H1 (cell line): ENCODE measurements around the gene SLC38A10. TPM values are rescaled to one million over a fixed set of nuclear protein-coding genes. Genes with fewer than 3 reads are reported as not detected.

ENCODE experiments used
- CTCF ChIA-PET: fragments of 300-600 bp; sonication (Branson Sonifier 250); formaldehyde crosslinking; loops from one replicate; lab custom pipeline; 2021; ENCODE audit not compliant: partially characterized antibody; lab: Charles Lee
- POLR2A ChIA-PET: fragments of 300-600 bp; sonication (Branson Sonifier 250); formaldehyde crosslinking; loops from one replicate; lab custom pipeline; 2021; ENCODE audit warnings: inconsistent platforms; ENCODE audit not compliant: partially characterized antibody; lab: Charles Lee
- DNase-seq, 2 experiments: peaks; one replicate each; pipeline versions ENCODE4 v3.0.0 to v3.0.0-alpha.2; 2010 to 2022; ENCODE audit warnings: low spot score in 2 of 2, low read depth in 1 of 2, mixed read lengths in 1 of 2
- FAIRE-seq: peaks from 2 replicates; lab custom pipeline; 2011; peaks lifted over from hg19 to GRCh38; lab: Jason Lieb, UNC
- H2AFZ ChIP-seq: 2 replicates; pipeline ENCODE4 v1.8.1; 2012; ENCODE audit warnings: low read length, inconsistent platforms
- H2AK5ac ChIP-seq: 2 replicates; pipeline ENCODE4 v1.6.1; 2013; ENCODE audit warnings: low read depth, low read length
- H2BK120ac ChIP-seq: replicated peaks from 2 replicates; pipeline ENCODE3; 2013; ENCODE audit warnings: low read depth, low read length, inconsistent platforms
- H2BK12ac ChIP-seq: 2 replicates; pipeline ENCODE4 v1.6.1; 2013; ENCODE audit warnings: low read depth, low read length
- H2BK15ac ChIP-seq: 2 replicates; pipeline ENCODE4 v1.6.1; 2013; ENCODE audit warnings: low read length
- H2BK20ac ChIP-seq: 2 replicates; pipeline ENCODE4 v1.6.1; 2013; ENCODE audit warnings: low read length
- H2BK5ac ChIP-seq: 2 replicates; pipeline ENCODE4 v1.6.1; 2013; ENCODE audit warnings: low read depth, low read length
- H3K14ac ChIP-seq: 2 replicates; pipeline ENCODE4 v1.6.1; 2013; ENCODE audit warnings: inconsistent platforms; ENCODE audit not compliant: insufficient read length
- H3K18ac ChIP-seq: 2 replicates; pipeline ENCODE4 v1.6.1; 2013; ENCODE audit warnings: low read length; ENCODE audit errors: extremely low read depth
- H3K23ac ChIP-seq: 2 replicates; pipeline ENCODE4 v1.6.1; 2013; ENCODE audit warnings: inconsistent platforms; ENCODE audit not compliant: insufficient read length
- H3K23me2 ChIP-seq: 2 replicates; pipeline ENCODE4 v1.6.1; 2013; ENCODE audit warnings: low read depth, low read length
- H3K27ac ChIP-seq: 2 replicates; pipeline ENCODE4 v1.6.1; 2011; ENCODE audit warnings: low read depth, low read length, inconsistent platforms
- H3K27me3 ChIP-seq, 4 experiments: replicated peaks in 1 of 4; 1 replicate in 1 of 4; 2 replicates in 3 of 4; pipeline versions ENCODE4 v1.6.1 to v1.8.1; 2011 to 2013; ENCODE audit warnings: low read length in 3 of 4, mild to moderate bottlenecking in 3 of 4, inconsistent platforms in 2 of 4, mixed read lengths in 2 of 4, moderate library complexity in 1 of 4; ENCODE audit not compliant: control insufficient read depth in 3 of 4, insufficient read depth in 3 of 4; ENCODE audit errors: extremely low read depth in 1 of 4
- H3K36me3 ChIP-seq, 4 experiments: 2 replicates each; pipeline versions ENCODE4 v1.6.1 to v1.8.1; 2011 to 2013; ENCODE audit warnings: mild to moderate bottlenecking in 4 of 4, low read length in 3 of 4, moderate library complexity in 2 of 4, control low read depth in 1 of 4, inconsistent platforms in 1 of 4; ENCODE audit not compliant: insufficient read depth in 4 of 4, control insufficient read depth in 2 of 4
- H3K4ac ChIP-seq: replicated peaks from 2 replicates; pipeline ENCODE3; 2013; ENCODE audit warnings: low read length, low read depth, mixed read lengths, inconsistent platforms; ENCODE audit not compliant: insufficient read length
- H3K4me1 ChIP-seq, 4 experiments: replicated peaks in 1 of 4; 1 replicate in 1 of 4; 2 replicates in 3 of 4; pipeline versions ENCODE4 v1.6.1 to v1.8.1; 2011 to 2013; ENCODE audit warnings: low read length in 3 of 4, inconsistent platforms in 2 of 4, mixed read lengths in 1 of 4; ENCODE audit not compliant: insufficient read depth in 4 of 4, control insufficient read depth in 3 of 4
- H3K4me2 ChIP-seq, 2 experiments: 2 replicates each; pipeline versions ENCODE4 v1.6.1 to v1.8.1; 2011 to 2013; ENCODE audit warnings: low read depth in 2 of 2, low read length in 2 of 2, control low read depth in 1 of 2, inconsistent platforms in 1 of 2, mild to moderate bottlenecking in 1 of 2; ENCODE audit not compliant: insufficient read depth in 1 of 2
- H3K4me3 ChIP-seq, 4 experiments: fragments of 200-600, 300-600 bp in 1 of 4; sonication (generic), shearing (Covaris generic), sonication (Bioruptor Twin) in 1 of 4; 2 replicates each; pipeline versions ENCODE4 v1.5.1 to v1.8.1; 2011 to 2016; ENCODE audit warnings: low read length in 4 of 4, low read depth in 3 of 4, control low read depth in 2 of 4, inconsistent platforms in 2 of 4, mild to moderate bottlenecking in 2 of 4, mixed read lengths in 1 of 4, moderate library complexity in 1 of 4; ENCODE audit not compliant: insufficient read depth in 2 of 4; ENCODE audit errors: extremely low read depth in 1 of 4
- H3K56ac ChIP-seq: replicated peaks from 2 replicates; pipeline ENCODE3; 2013; ENCODE audit warnings: low read depth, mild to moderate bottlenecking, mixed read lengths, low read length, inconsistent platforms; ENCODE audit not compliant: insufficient read length
- H3K79me1 ChIP-seq: 2 replicates; pipeline ENCODE4 v1.6.1; 2013; ENCODE audit warnings: low read depth, low read length, control low read depth
- H3K79me2 ChIP-seq, 2 experiments: 2 replicates each; pipeline versions ENCODE4 v1.6.1 to v1.8.1; 2012 to 2013; ENCODE audit warnings: low read length in 2 of 2, mild to moderate bottlenecking in 2 of 2, inconsistent platforms in 1 of 2; ENCODE audit not compliant: insufficient read depth in 2 of 2, control insufficient read depth in 1 of 2
- H3K9ac ChIP-seq, 4 experiments: replicated peaks in 1 of 4; 1 replicate in 1 of 4; 2 replicates in 3 of 4; pipeline versions ENCODE4 v1.6.1 to v1.8.1; 2011 to 2013; ENCODE audit warnings: low read depth in 3 of 4, low read length in 3 of 4, control low read depth in 2 of 4, mild to moderate bottlenecking in 2 of 4, moderate library complexity in 2 of 4, inconsistent platforms in 1 of 4; ENCODE audit errors: extremely low read depth in 1 of 4
- H3K9me3 ChIP-seq, 2 experiments: 2 replicates each; pipeline versions ENCODE4 v1.6.1 to v1.8.1; 2012 to 2013; ENCODE audit warnings: mild to moderate bottlenecking in 2 of 2, moderate library complexity in 2 of 2, control low read depth in 1 of 2, inconsistent platforms in 1 of 2, low read depth in 1 of 2, low read length in 1 of 2, mixed read lengths in 1 of 2; ENCODE audit not compliant: insufficient read depth in 2 of 2
- H4K20me1 ChIP-seq, 2 experiments: replicated peaks in 1 of 2; 2 replicates each; pipeline versions ENCODE3 to v1.8.1; 2011 to 2013; ENCODE audit warnings: inconsistent platforms in 2 of 2, low read length in 2 of 2, mild to moderate bottlenecking in 1 of 2; ENCODE audit not compliant: insufficient read depth in 2 of 2, control insufficient read depth in 1 of 2
- H4K5ac ChIP-seq: 2 replicates; pipeline ENCODE4 v1.6.1; 2013; ENCODE audit warnings: low read length, low read depth, mixed read lengths, inconsistent platforms; ENCODE audit not compliant: insufficient read length
- H4K8ac ChIP-seq: 2 replicates; pipeline ENCODE4 v1.8.0; 2013; ENCODE audit warnings: mild to moderate bottlenecking, moderate library complexity, low read length, inconsistent platforms; ENCODE audit not compliant: insufficient read depth; ENCODE audit errors: extremely low read depth
- H4K91ac ChIP-seq: replicated peaks from 2 replicates; pipeline ENCODE3; 2013; ENCODE audit warnings: low read length, mixed read lengths, inconsistent platforms; ENCODE audit not compliant: insufficient read length
- CREB1 ChIP-seq: IDR thresholded peaks from 2 replicates; pipeline ENCODE4 v1.6.1; 2012; ENCODE audit warnings: inconsistent platforms
- EP300 ChIP-seq, 2 experiments: IDR thresholded peaks; 1 replicate in 1 of 2; 2 replicates in 1 of 2; pipeline ENCODE4 v1.6.1; 2011 to 2012; ENCODE audit warnings: low read depth in 2 of 2, low read length in 2 of 2, mild to moderate bottlenecking in 2 of 2, borderline replicate concordance in 1 of 2, inconsistent platforms in 1 of 2, moderate library complexity in 1 of 2
- JUN ChIP-seq: IDR thresholded peaks from 2 replicates; pipeline ENCODE4 v1.6.1; 2011; ENCODE audit warnings: low read depth, mild to moderate bottlenecking, improper control_type of control experiment, low read length
- KDM4A ChIP-seq: IDR thresholded peaks from one replicate; pipeline ENCODE4 v1.7.1; 2012; ENCODE audit warnings: low read depth, mild to moderate bottlenecking, moderate library complexity, low read length, inconsistent platforms; ENCODE audit not compliant: severe bottlenecking
- POLR2A ChIP-seq, 2 experiments: IDR thresholded peaks; 1 replicate in 1 of 2; 2 replicates in 1 of 2; pipeline ENCODE4 v1.6.1; 2011; ENCODE audit warnings: low read depth in 2 of 2, low read length in 2 of 2, mild to moderate bottlenecking in 2 of 2; ENCODE audit errors: control extremely low read depth in 1 of 2
- RNF2 ChIP-seq: fragments of 200-900, 300-1000 bp; sonication (generic); IDR thresholded peaks from 2 replicates; pipeline ENCODE4 v1.7.1; 2016; ENCODE audit warnings: borderline replicate concordance, low read depth, mild to moderate bottlenecking, antibody characterized with exemption, low read length; ENCODE audit not compliant: poor library complexity, severe bottlenecking; ENCODE audit errors: missing control alignments
- RXRA ChIP-seq: IDR thresholded peaks from 2 replicates; pipeline ENCODE4 v1.6.1; 2011; ENCODE audit warnings: low read depth, mild to moderate bottlenecking, low read length, moderate library complexity; ENCODE audit not compliant: insufficient read depth
- SAP30 ChIP-seq: fragments of 300-600 bp; sonication (generic); IDR thresholded peaks from 2 replicates; pipeline ENCODE4 v1.7.1; 2012; ENCODE audit warnings: low read length, moderate library complexity, mild to moderate bottlenecking, inconsistent platforms; ENCODE audit not compliant: insufficient read depth, insufficient replicate concordance
- SIX5 ChIP-seq: IDR thresholded peaks from 2 replicates; pipeline ENCODE4 v1.6.1; 2011; ENCODE audit warnings: mild to moderate bottlenecking, low read depth, low read length
- TEAD4 ChIP-seq: IDR thresholded peaks from 2 replicates; pipeline ENCODE4 v1.6.1; 2012; ENCODE audit warnings: low read depth, low read length, inconsistent platforms, mixed read lengths
- WGBS, 2 experiments: shearing (Covaris generic) in 1 of 2; methylation state at CpG; one replicate each; pipeline versions ENCODE4 v1.1.6 to v1.1.7; 2013 to 2015; ENCODE audit warnings: low lambda C conversion rate in 2 of 2, mixed read lengths in 2 of 2, inconsistent platforms in 1 of 2, low coverage in 1 of 2, missing lambda C conversion rate in 1 of 2; ENCODE audit not compliant: insufficient replicate concordance in 2 of 2, insufficient coverage in 1 of 2, insufficient read length in 1 of 2; ENCODE audit errors: extremely low coverage in 1 of 2, missing lambda C conversion rate in 1 of 2; 5-methylcytosine and 5-hydroxymethylcytosine counted together
- polyA plus RNA-seq, 7 experiments: library from polyadenylated mRNA; depleted of rRNA in 3 of 7; stranded (reverse) in 5 of 7; unstranded in 2 of 7; fragments of >200 nt in 5 of 7; fragments of 200-250 nt in 2 of 7; gene quantifications; 1 replicate in 5 of 7; 2 replicates in 1 of 7; 4 replicates in 1 of 7; pipeline versions ENCODE4 v1.2.1 to v1.2.3, GENCODE V29; 2011 to 2013; ENCODE audit warnings: missing spikeins in 2 of 7, mixed read lengths in 2 of 7
- total RNA-seq: library from RNA; stranded (reverse); fragmentation: NEBNext Ultra II Directional; extraction: Animal tissue kit (Norgen Biotek cat#: 25700); gene quantifications from 2 replicates; pipeline ENCODE4 v1.2.1, GENCODE V29; 2021
- TF ChIP-seq, protein P1 (sequence below): IDR thresholded peaks from 2 replicates; pipeline ENCODE4 v1.6.1; 2011; ENCODE audit warnings: low read length, improper control_type of control experiment

The SLC38A10 gene
- total and polyA plus RNA-seq, 2 of the 8 experiments (the other 6 are each of a cell fraction or from before 2014, with no cell fraction given), result 26.4 to 41.0 TPM

DNA sequence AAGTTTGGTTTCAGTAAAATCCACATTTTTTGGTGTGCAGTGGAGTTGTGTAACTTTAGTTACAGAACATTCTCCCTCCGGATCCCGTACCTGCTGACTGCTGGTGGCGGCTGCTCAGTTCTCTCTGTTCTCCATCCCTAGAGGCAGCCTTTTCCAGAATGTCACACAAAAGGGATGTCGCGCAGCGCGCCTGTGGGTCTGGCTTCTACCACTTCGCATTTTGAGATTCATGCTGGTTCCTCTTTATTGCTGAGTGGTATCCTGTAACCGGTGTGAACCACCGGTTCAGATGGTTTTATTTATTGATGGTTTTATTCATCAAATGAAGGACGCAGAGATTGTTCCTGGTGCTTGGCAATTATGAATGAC is 71.4 kb downstream of the SLC38A10 start:
- H3K4me3 ChIP-seq, result peak overlapping the region; percentile 47 to 62 (median 59)
- H3K79me2 ChIP-seq, result peaks cover 0 to 15% of the 10 kb centered on the region in 2 experiments; a peak in 1 of 4 replicates
- ChIA-PET POLR2A (interaction anchor here (2.2 kb wide), 1 partner anchor 14 kb away, joined by 10 read pairs; the partner anchor contains the start of genes NDUFAF8 and TEPSIN), CTCF (interaction anchor here (1.3 kb wide), 1 partner anchor 82 kb away, joined by 3 read pairs; no protein-coding TSS in a partner anchor)
- H2AK5ac ChIP-seq, result no peak overlapping the region
- no peak overlapping the region; the same call in 1 of the 2 replicates for H2BK12ac ChIP-seq
- peaks cover 0 to 2% (median 0%) of the 10 kb centered on the region in 4 experiments; a peak in 2 of 7 replicates for H3K27me3 ChIP-seq
- H3K9me3 ChIP-seq, result no peaks in the 10 kb centered on the region
- H3K4ac ChIP-seq, result no peak overlapping the region
- H3K9ac ChIP-seq, result peak overlapping the region in 3 of 4 experiments; percentile 60 to 77 (median 74); a peak in 3 of 7 replicates
- peaks cover 12% of the 10 kb centered on the region; the same call in 1 of the 2 replicates for H3K23me2 ChIP-seq
- no peak overlapping the region for H4K91ac ChIP-seq
- no peak overlapping the region for H4K5ac ChIP-seq
- no peak overlapping the region for H3K23ac ChIP-seq
- peak overlapping the region; percentile 24; the same call in 1 of the 2 replicates for H2AFZ ChIP-seq
- peaks cover 12% of the 10 kb centered on the region for H3K79me1 ChIP-seq
- H2BK5ac ChIP-seq, result no peak overlapping the region
- no peak for DNase-seq
- FAIRE-seq, result no peak
- peak overlapping the region; percentile 82 to 86 for H3K4me2 ChIP-seq
- H4K8ac ChIP-seq, result no peak overlapping the region
- H3K27ac ChIP-seq, result no peak overlapping the region
- peaks cover 4 to 11% of the 10 kb centered on the region in 2 experiments for H4K20me1 ChIP-seq
- H2BK20ac ChIP-seq, result no peak overlapping the region
- no peak overlapping the region for H3K18ac ChIP-seq
- no peak overlapping the region for H2BK120ac ChIP-seq
- H2BK15ac ChIP-seq, result no peak overlapping the region
- peaks cover 0 to 12% (median 9%) of the 10 kb centered on the region in 4 experiments; a peak in 5 of 7 replicates for H3K4me1 ChIP-seq
- no peak overlapping the region for H3K56ac ChIP-seq
- H3K14ac ChIP-seq, result no peak overlapping the region
- WGBS, 2 experiments, result 50% methylated on average over 11 of the region's 11 CpGs; no CpG with 5 or more reads in 1 of the 2 experiments
- H3K36me3 ChIP-seq, result peaks cover 0 to 5% (median 0%) of the 10 kb centered on the region in 4 experiments; a peak in 1 of 8 replicates
- TF ChIP-seq JUN (no peak), POLR2A (IDR thresholded peaks at IDR 0.05; ENCODE audit: control extremely low read depth in 1 of 2, low read depth in 2 of 2, low read length in 2 of 2) (no peak), CREB1 (no peak), SIX5 (no peak), EP300 (IDR thresholded peaks at IDR 0.05; ENCODE audit: borderline replicate concordance in 1 of 2, low read depth in 2 of 2, low read length in 2 of 2) (no peak), SAP30 (no peak), RNF2 (no peak), RXRA (no peak), KDM4A (no peak), TEAD4 (no peak)
- TF ChIP-seq, protein P1, sequence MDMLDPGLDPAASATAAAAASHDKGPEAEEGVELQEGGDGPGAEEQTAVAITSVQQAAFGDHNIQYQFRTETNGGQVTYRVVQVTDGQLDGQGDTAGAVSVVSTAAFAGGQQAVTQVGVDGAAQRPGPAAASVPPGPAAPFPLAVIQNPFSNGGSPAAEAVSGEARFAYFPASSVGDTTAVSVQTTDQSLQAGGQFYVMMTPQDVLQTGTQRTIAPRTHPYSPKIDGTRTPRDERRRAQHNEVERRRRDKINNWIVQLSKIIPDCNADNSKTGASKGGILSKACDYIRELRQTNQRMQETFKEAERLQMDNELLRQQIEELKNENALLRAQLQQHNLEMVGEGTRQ, result no peak
